NOMO-1 treated with dmso at 0.1 percent for 144 hours (cell line): ENCODE measurements around the gene SLC8A2.

Experiments
- DNase-seq: peaks from one replicate; lab custom pipeline; 2025; ENCODE audit not compliant: unreplicated experiment; lab: John Stamatoyannopoulos, UW

The SLC8A2 gene

GRCh38 chr19:47461876-47462275, 9.8 kb downstream of the SLC8A2 start:
- no peak for DNase-seq

DNA sequence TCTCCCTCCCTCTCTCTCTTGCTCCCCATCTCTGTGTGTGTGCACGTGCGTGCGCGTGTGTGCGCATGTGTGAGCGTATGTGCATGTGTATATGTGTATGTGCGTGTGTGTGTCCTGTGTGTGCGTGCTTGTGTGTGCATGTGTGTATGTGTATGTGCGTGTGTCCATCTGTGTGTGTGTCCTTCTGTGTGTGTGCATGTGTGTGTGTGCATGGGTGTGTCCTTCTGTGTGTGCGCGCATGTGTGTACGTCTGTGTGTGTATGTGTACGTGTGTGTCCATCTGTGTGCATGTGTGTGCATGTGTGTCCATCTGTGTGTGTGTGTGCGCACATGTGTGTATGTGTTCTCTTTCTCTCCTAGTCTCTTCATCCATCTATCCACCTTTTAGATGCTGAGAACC, 12.2 kb downstream of the SLC8A2 start:
- no peak for DNase-seq

DNA sequence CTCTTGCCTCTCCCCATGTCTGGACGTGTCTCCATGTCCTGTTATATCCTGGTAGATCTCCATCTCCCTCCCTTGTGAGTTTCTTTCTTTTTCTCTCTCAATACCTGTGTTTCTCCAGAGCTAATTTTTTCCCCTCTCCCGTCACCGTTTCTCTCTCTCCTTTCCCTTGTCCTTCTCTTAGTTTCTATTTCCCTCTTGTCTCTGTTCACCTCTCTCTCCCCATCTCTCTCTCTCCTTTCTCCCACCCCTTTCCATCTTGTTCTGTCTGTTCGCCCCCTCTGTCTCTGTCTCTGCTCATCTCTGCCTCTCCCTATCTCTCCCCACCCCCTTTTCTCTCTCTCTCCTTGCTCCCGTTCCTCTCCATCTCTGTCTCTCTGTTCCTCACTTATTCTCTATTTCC, 13.0 kb downstream of the SLC8A2 start:
- DNase-seq: no peak

GRCh38 chr19:47456721-47457474, 14.8 kb downstream of the SLC8A2 start:
- DNase-seq: no peak

- no peak for DNase-seq
Observed at GRCh38 chr19:47450478-47450877, 21.2 kb downstream of the SLC8A2 start.

DNA sequence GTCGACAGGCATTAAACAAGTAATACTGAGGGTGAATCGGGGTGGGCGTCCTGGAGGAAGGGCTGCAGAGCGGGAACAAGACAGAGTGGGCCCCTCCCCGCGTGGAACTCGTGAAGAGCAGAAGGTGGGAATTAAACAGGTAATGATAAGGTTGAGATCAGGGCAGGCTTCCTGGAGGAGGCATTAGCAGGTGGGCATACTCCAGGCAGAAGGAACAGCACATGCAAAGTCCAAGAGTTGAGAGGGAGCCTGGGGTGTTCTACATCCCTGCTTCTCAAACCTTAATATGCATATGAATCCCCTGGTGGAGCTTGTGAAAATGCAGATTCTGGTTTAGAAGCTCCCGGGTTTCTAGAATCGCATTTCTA, 23.3 kb downstream of the SLC8A2 start:
- no peak for DNase-seq

DNA sequence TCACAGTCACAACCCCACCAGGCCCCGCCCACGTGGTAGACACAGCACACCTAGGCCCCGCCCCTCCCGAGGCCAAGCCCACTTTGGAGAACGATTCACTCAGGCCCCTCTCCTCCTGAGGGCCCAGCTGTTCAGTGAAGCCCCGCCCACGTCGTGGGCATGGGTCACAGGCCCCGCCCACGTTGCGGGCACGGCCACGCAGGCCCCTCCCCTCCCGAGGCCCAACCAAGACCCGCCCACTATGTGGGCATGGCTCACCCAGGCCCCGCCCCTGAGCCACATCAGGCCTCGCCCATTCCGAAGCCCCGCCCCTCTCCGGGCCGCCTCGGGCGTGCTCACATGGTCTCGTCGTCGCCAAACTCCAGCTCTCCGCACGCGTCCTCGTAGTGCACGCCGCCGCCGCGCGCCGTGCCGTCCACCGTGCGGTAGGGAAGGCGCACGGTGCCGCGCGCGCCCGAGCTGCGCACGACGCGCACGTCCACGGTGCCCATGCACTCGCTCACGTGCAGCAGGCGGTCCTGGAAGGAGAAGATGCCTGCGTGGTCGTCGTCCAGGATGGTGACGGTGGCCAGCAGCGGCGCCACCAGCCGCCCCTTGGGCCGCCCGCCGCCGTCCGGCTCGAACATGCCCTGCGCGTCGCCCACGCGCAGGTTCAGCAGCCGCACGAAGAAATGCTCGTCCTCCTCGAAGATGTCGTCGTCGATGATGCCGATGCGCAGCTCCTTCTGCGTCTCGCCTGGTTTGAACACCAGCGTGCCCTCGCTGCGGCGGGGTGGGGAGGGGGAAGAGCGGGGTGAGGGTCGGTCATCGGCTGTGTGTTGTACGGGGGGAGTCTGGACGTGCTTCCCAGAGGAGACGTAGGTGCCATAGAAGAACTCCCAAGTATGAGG, 24.0 kb downstream of the SLC8A2 start:
- DNase-seq: no peak

DNA sequence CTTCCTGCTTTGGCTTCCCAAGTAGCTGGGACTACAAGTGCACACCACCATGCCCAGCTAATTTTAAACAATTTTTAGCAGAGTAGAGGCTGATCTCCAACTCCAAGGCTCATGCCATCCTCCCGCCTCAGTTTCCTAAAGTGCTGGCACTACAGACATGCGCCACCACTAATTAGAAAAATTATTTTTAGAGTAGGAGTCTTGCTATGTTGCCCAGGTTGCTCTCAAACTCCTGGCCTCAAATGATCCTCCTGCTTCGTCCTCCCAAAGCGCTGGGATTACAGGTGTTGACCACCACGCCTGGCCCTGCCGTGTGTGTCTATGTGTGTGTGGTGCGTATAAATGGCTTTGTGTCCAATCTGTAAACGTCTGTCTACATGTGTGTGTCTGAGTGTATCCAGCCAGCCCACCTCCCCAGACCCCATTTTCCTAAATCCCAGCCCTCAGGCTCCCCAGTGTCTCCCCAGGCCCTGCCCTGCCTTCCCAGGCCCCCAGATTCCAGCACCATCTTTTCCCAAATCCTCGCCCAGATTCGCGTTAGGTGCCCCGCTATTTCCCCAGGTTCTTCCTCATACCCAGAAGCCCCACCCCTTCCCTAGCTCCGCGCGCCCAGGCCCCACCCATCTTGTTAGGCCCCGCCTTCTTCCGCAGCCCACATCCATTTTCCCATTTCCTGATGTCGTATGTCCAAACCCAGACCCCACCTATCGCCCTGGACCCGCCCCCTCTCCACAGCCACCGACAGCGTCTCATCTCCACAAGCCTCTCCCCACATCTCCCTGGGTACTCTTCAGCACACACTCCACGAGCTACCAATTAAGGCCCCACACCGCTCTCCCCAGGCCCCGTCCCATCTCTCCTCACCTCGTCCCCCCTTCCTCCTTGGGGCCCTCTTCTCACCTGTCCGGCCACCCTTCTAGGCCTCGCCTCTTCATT, 24.9 kb downstream of the SLC8A2 start:
- DNase-seq: no peak

DNA sequence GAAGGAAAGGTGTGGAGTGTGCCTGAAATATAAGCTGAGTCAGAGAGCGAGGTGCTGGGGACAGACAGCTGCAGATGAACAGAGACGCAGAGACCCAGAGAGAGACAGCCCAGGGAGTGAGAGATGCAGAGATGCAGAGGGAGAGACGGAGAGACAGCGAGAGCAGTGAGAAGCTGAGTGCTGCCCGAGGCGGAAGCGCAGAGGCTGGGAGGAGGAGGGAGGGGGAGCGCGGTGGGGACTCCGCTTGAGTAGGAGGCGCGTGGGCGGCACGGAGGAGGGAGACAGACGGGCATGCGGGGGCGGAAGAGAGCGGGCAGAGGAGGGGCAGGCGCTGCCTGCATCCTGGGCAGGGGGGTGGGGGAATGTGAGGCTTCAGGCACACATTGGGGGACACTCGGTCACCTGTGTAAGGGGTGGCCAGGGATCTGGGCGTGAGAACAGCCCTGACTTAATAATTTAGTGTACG, 25.7 kb downstream of the SLC8A2 start:
- DNase-seq: no peak

DNA sequence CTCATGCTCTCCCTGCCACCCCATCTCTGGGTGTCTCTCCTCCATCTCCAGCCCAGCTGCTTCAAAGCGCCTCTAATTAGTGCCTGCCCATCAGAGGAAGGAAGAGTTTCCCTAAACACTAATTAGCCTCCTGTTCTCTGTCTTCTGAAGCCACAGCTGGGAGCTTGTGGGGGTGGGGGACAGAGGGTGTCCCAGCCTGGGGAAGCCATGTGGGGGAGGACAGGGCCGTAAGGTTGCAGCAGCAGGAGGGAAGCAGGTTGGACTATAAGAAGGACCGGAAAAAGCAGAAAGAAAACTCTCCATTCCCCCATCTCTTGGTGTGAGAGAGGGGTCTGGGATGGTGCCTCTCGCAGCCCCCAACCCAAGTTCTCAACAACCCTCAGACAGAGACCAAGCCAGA, 26.2 kb downstream of the SLC8A2 start:
- DNase-seq: no peak

DNA sequence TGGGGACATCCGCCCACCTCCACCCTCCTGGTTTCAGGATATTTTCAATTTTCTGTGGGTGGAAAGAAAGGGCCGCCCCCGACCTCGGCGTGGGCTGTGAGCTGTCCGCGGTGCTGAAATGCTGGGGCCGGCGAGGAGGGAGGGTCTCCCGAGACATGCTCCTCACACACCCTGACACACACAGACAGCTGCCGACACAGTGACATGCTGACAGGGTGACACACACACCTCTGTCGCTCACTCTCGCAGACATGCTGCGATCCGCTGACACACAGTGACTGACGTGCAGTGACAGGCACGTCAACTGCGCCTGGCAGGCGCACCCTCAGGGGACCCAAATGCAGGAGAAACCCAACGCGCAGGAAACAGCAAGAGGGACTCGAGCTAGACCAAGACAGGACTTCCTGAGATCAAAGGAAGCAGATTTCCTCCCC, 27.3 kb downstream of the SLC8A2 start:
- no peak for DNase-seq

DNA sequence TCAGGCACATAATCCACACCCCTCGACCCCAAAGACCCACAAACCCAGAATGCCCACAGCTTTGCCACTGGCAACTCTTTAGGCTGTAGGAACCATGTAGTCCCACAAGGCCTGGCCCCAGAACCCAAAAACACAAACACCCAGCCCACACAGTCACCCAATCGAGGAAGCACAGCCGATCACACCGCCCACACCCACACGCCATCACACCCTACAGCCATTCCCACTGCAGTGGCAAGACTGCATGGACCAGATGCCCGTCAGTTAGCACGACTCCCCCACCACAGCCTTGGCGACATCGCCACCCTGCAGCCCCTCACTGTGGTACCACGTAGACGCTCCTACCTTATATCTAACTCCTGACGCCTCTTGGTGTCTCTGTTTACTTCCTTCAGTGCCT, 28.4 kb downstream of the SLC8A2 start:
- DNase-seq: no peak

DNA sequence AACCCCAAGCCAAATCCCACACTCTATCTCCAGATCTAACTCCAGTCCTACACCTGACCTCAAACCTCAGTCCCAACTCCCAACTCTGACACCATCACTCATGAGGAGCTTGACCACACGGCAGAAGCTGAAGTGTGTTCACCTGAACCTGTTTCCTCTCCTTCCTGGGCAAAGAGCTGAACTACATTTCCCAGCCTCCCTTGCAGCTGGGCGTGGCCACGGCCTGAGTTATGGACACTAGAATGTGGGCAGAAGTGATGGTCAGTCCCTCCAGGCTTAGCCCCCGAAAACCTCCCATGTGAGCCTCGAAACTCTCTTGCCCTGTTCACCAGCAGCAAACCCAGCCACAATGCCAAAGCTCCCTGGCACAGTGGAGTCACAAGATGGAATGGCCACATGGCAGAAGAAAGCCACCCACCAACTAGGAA, 32.9 kb downstream of the SLC8A2 start:
- no peak for DNase-seq

GRCh38 chr19:47437500-47437899, 34.2 kb downstream of the SLC8A2 start:
- no peak for DNase-seq

- DNase-seq: peak; percentile 19
Observed at GRCh38 chr19:47436712-47437401, 34.8 kb downstream of the SLC8A2 start.

GRCh38 chr19:47435883-47436417, 35.7 kb downstream of the SLC8A2 start:
- DNase-seq: no peak

- DNase-seq: no peak
Observed at GRCh38 chr19:47435196-47435595, 36.5 kb downstream of the SLC8A2 start.

- no peak for DNase-seq
Observed at GRCh38 chr19:47434088-47434487, 37.6 kb downstream of the SLC8A2 start.

- no peak for DNase-seq
Observed at GRCh38 chr19:47433121-47433520, 38.6 kb downstream of the SLC8A2 start.

DNA sequence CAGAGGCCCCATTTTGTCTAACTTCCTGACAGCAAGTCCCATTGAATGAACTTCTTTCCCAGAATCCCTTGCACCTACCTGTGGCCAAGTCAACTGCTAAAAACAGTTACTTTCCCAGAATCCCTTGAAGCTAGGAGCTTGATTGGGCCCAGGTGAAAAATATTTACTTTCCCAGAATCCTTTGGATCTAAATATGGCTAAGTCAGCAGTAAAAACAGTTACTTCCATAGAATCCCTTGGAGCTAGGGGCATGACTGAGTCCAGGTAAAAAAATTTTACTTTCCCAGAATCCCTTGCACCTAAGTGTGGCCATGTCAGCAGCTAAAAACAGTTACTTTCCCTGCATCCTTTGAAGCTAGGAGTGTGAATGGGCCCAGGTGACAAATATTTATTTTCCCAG, 39.2 kb downstream of the SLC8A2 start:
- no peak for DNase-seq
